H1 (cell line): Measurements from ENCODE around the gene OR8B8. TPM values are rescaled to one million over a fixed set of nuclear protein-coding genes. Genes with fewer than 3 reads are reported as not detected.
A peak's percentile ranks its signal among the peaks of the same experiment; 100 is the strongest.

ENCODE experiments used
- CTCF ChIA-PET: fragments of 300-600 bp; sonication (Branson Sonifier 250); formaldehyde crosslinking; loops from one replicate; lab custom pipeline; 2021; ENCODE audit not compliant: partially characterized antibody; lab: Charles Lee
- POLR2A ChIA-PET: fragments of 300-600 bp; sonication (Branson Sonifier 250); formaldehyde crosslinking; loops from one replicate; lab custom pipeline; 2021; ENCODE audit warnings: inconsistent platforms; ENCODE audit not compliant: partially characterized antibody; lab: Charles Lee
- DNase-seq, 2 experiments: peaks; one replicate each; pipeline versions ENCODE4 v3.0.0 to v3.0.0-alpha.2; 2010 to 2022; ENCODE audit warnings: low spot score in 2 of 2, low read depth in 1 of 2, mixed read lengths in 1 of 2
- FAIRE-seq: peaks from 2 replicates; lab custom pipeline; 2011; peaks lifted over from hg19 to GRCh38; lab: Jason Lieb, UNC
- H2AFZ ChIP-seq: 2 replicates; pipeline ENCODE4 v1.8.1; 2012; ENCODE audit warnings: low read length, inconsistent platforms
- H2AK5ac ChIP-seq: 2 replicates; pipeline ENCODE4 v1.6.1; 2013; ENCODE audit warnings: low read depth, low read length
- H2BK120ac ChIP-seq: replicated peaks from 2 replicates; pipeline ENCODE3; 2013; ENCODE audit warnings: low read depth, low read length, inconsistent platforms
- H2BK12ac ChIP-seq: 2 replicates; pipeline ENCODE4 v1.6.1; 2013; ENCODE audit warnings: low read depth, low read length
- H2BK15ac ChIP-seq: 2 replicates; pipeline ENCODE4 v1.6.1; 2013; ENCODE audit warnings: low read length
- H2BK20ac ChIP-seq: 2 replicates; pipeline ENCODE4 v1.6.1; 2013; ENCODE audit warnings: low read length
- H2BK5ac ChIP-seq: 2 replicates; pipeline ENCODE4 v1.6.1; 2013; ENCODE audit warnings: low read depth, low read length
- H3K14ac ChIP-seq: 2 replicates; pipeline ENCODE4 v1.6.1; 2013; ENCODE audit warnings: inconsistent platforms; ENCODE audit not compliant: insufficient read length
- H3K18ac ChIP-seq: 2 replicates; pipeline ENCODE4 v1.6.1; 2013; ENCODE audit warnings: low read length; ENCODE audit errors: extremely low read depth
- H3K23ac ChIP-seq: 2 replicates; pipeline ENCODE4 v1.6.1; 2013; ENCODE audit warnings: inconsistent platforms; ENCODE audit not compliant: insufficient read length
- H3K23me2 ChIP-seq: 2 replicates; pipeline ENCODE4 v1.6.1; 2013; ENCODE audit warnings: low read depth, low read length
- H3K27ac ChIP-seq: 2 replicates; pipeline ENCODE4 v1.6.1; 2011; ENCODE audit warnings: low read depth, low read length, inconsistent platforms
- H3K27me3 ChIP-seq, 4 experiments: replicated peaks in 1 of 4; 1 replicate in 1 of 4; 2 replicates in 3 of 4; pipeline versions ENCODE4 v1.6.1 to v1.8.1; 2011 to 2013; ENCODE audit warnings: low read length in 3 of 4, mild to moderate bottlenecking in 3 of 4, inconsistent platforms in 2 of 4, mixed read lengths in 2 of 4, moderate library complexity in 1 of 4; ENCODE audit not compliant: control insufficient read depth in 3 of 4, insufficient read depth in 3 of 4; ENCODE audit errors: extremely low read depth in 1 of 4
- H3K36me3 ChIP-seq, 4 experiments: 2 replicates each; pipeline versions ENCODE4 v1.6.1 to v1.8.1; 2011 to 2013; ENCODE audit warnings: mild to moderate bottlenecking in 4 of 4, low read length in 3 of 4, moderate library complexity in 2 of 4, control low read depth in 1 of 4, inconsistent platforms in 1 of 4; ENCODE audit not compliant: insufficient read depth in 4 of 4, control insufficient read depth in 2 of 4
- H3K4ac ChIP-seq: replicated peaks from 2 replicates; pipeline ENCODE3; 2013; ENCODE audit warnings: low read length, low read depth, mixed read lengths, inconsistent platforms; ENCODE audit not compliant: insufficient read length
- H3K4me1 ChIP-seq, 4 experiments: replicated peaks in 1 of 4; 1 replicate in 1 of 4; 2 replicates in 3 of 4; pipeline versions ENCODE4 v1.6.1 to v1.8.1; 2011 to 2013; ENCODE audit warnings: low read length in 3 of 4, inconsistent platforms in 2 of 4, mixed read lengths in 1 of 4; ENCODE audit not compliant: insufficient read depth in 4 of 4, control insufficient read depth in 3 of 4
- H3K4me2 ChIP-seq, 2 experiments: 2 replicates each; pipeline versions ENCODE4 v1.6.1 to v1.8.1; 2011 to 2013; ENCODE audit warnings: low read depth in 2 of 2, low read length in 2 of 2, control low read depth in 1 of 2, inconsistent platforms in 1 of 2, mild to moderate bottlenecking in 1 of 2; ENCODE audit not compliant: insufficient read depth in 1 of 2
- H3K4me3 ChIP-seq, 4 experiments: fragments of 200-600, 300-600 bp in 1 of 4; sonication (generic), shearing (Covaris generic), sonication (Bioruptor Twin) in 1 of 4; 2 replicates each; pipeline versions ENCODE4 v1.5.1 to v1.8.1; 2011 to 2016; ENCODE audit warnings: low read length in 4 of 4, low read depth in 3 of 4, control low read depth in 2 of 4, inconsistent platforms in 2 of 4, mild to moderate bottlenecking in 2 of 4, mixed read lengths in 1 of 4, moderate library complexity in 1 of 4; ENCODE audit not compliant: insufficient read depth in 2 of 4; ENCODE audit errors: extremely low read depth in 1 of 4
- H3K56ac ChIP-seq: replicated peaks from 2 replicates; pipeline ENCODE3; 2013; ENCODE audit warnings: low read depth, mild to moderate bottlenecking, mixed read lengths, low read length, inconsistent platforms; ENCODE audit not compliant: insufficient read length
- H3K79me1 ChIP-seq: 2 replicates; pipeline ENCODE4 v1.6.1; 2013; ENCODE audit warnings: low read depth, low read length, control low read depth
- H3K79me2 ChIP-seq, 2 experiments: 2 replicates each; pipeline versions ENCODE4 v1.6.1 to v1.8.1; 2012 to 2013; ENCODE audit warnings: low read length in 2 of 2, mild to moderate bottlenecking in 2 of 2, inconsistent platforms in 1 of 2; ENCODE audit not compliant: insufficient read depth in 2 of 2, control insufficient read depth in 1 of 2
- H3K9ac ChIP-seq, 4 experiments: replicated peaks in 1 of 4; 1 replicate in 1 of 4; 2 replicates in 3 of 4; pipeline versions ENCODE4 v1.6.1 to v1.8.1; 2011 to 2013; ENCODE audit warnings: low read depth in 3 of 4, low read length in 3 of 4, control low read depth in 2 of 4, mild to moderate bottlenecking in 2 of 4, moderate library complexity in 2 of 4, inconsistent platforms in 1 of 4; ENCODE audit errors: extremely low read depth in 1 of 4
- H3K9me3 ChIP-seq, 2 experiments: 2 replicates each; pipeline versions ENCODE4 v1.6.1 to v1.8.1; 2012 to 2013; ENCODE audit warnings: mild to moderate bottlenecking in 2 of 2, moderate library complexity in 2 of 2, control low read depth in 1 of 2, inconsistent platforms in 1 of 2, low read depth in 1 of 2, low read length in 1 of 2, mixed read lengths in 1 of 2; ENCODE audit not compliant: insufficient read depth in 2 of 2
- H4K20me1 ChIP-seq, 2 experiments: replicated peaks in 1 of 2; 2 replicates each; pipeline versions ENCODE3 to v1.8.1; 2011 to 2013; ENCODE audit warnings: inconsistent platforms in 2 of 2, low read length in 2 of 2, mild to moderate bottlenecking in 1 of 2; ENCODE audit not compliant: insufficient read depth in 2 of 2, control insufficient read depth in 1 of 2
- H4K5ac ChIP-seq: 2 replicates; pipeline ENCODE4 v1.6.1; 2013; ENCODE audit warnings: low read length, low read depth, mixed read lengths, inconsistent platforms; ENCODE audit not compliant: insufficient read length
- H4K8ac ChIP-seq: 2 replicates; pipeline ENCODE4 v1.8.0; 2013; ENCODE audit warnings: mild to moderate bottlenecking, moderate library complexity, low read length, inconsistent platforms; ENCODE audit not compliant: insufficient read depth; ENCODE audit errors: extremely low read depth
- H4K91ac ChIP-seq: replicated peaks from 2 replicates; pipeline ENCODE3; 2013; ENCODE audit warnings: low read length, mixed read lengths, inconsistent platforms; ENCODE audit not compliant: insufficient read length
- BACH1 ChIP-seq: IDR thresholded peaks from 2 replicates; pipeline ENCODE4 v1.6.1; 2012; ENCODE audit warnings: low read length, improper control_type of control experiment
- CREB1 ChIP-seq: IDR thresholded peaks from 2 replicates; pipeline ENCODE4 v1.6.1; 2012; ENCODE audit warnings: inconsistent platforms
- MAFK ChIP-seq: IDR thresholded peaks from 2 replicates; pipeline ENCODE4 v1.6.1; 2012; ENCODE audit warnings: low read depth, mild to moderate bottlenecking, improper control_type of control experiment, low read length
- POLR2AphosphoS5 ChIP-seq: IDR thresholded peaks from 2 replicates; pipeline ENCODE4 v1.6.1; 2011; ENCODE audit warnings: low read depth, low read length
- POU5F1 ChIP-seq: IDR thresholded peaks from 2 replicates; pipeline ENCODE4 v1.6.1; 2011; ENCODE audit warnings: low read depth, mild to moderate bottlenecking, low read length, moderate library complexity
- RAD21 ChIP-seq, 2 experiments: IDR thresholded peaks in 1 of 2; conservative IDR thresholded peaks in 1 of 2; 2 replicates each; pipeline ENCODE4 v1.6.1; 2011; ENCODE audit warnings: low read depth in 2 of 2, low read length in 2 of 2, improper control_type of control experiment in 1 of 2, inconsistent platforms in 1 of 2, mild to moderate bottlenecking in 1 of 2, moderate library complexity in 1 of 2
- RNF2 ChIP-seq: fragments of 200-900, 300-1000 bp; sonication (generic); IDR thresholded peaks from 2 replicates; pipeline ENCODE4 v1.7.1; 2016; ENCODE audit warnings: borderline replicate concordance, low read depth, mild to moderate bottlenecking, antibody characterized with exemption, low read length; ENCODE audit not compliant: poor library complexity, severe bottlenecking; ENCODE audit errors: missing control alignments
- SIRT6 ChIP-seq: IDR thresholded peaks from one replicate; pipeline ENCODE4 v1.7.1; 2012; ENCODE audit warnings: low read length, inconsistent platforms
- WGBS, 2 experiments: shearing (Covaris generic) in 1 of 2; methylation state at CpG; one replicate each; pipeline versions ENCODE4 v1.1.6 to v1.1.7; 2013 to 2015; ENCODE audit warnings: low lambda C conversion rate in 2 of 2, mixed read lengths in 2 of 2, inconsistent platforms in 1 of 2, low coverage in 1 of 2, missing lambda C conversion rate in 1 of 2; ENCODE audit not compliant: insufficient replicate concordance in 2 of 2, insufficient coverage in 1 of 2, insufficient read length in 1 of 2; ENCODE audit errors: extremely low coverage in 1 of 2, missing lambda C conversion rate in 1 of 2; 5-methylcytosine and 5-hydroxymethylcytosine counted together
- polyA plus RNA-seq, 7 experiments: library from polyadenylated mRNA; depleted of rRNA in 3 of 7; stranded (reverse) in 5 of 7; unstranded in 2 of 7; fragments of >200 nt in 5 of 7; fragments of 200-250 nt in 2 of 7; gene quantifications; 1 replicate in 5 of 7; 2 replicates in 1 of 7; 4 replicates in 1 of 7; pipeline versions ENCODE4 v1.2.1 to v1.2.3, GENCODE V29; 2011 to 2013; ENCODE audit warnings: missing spikeins in 2 of 7, mixed read lengths in 2 of 7
- total RNA-seq: library from RNA; stranded (reverse); fragmentation: NEBNext Ultra II Directional; extraction: Animal tissue kit (Norgen Biotek cat#: 25700); gene quantifications from 2 replicates; pipeline ENCODE4 v1.2.1, GENCODE V29; 2021
- TF ChIP-seq, protein P1 (sequence below): IDR thresholded peaks from 2 replicates; pipeline ENCODE4 v1.6.1; 2011; ENCODE audit warnings: low read depth, mild to moderate bottlenecking, low read length; ENCODE audit not compliant: insufficient read depth

OR8B8 gene
- total and polyA plus RNA-seq, 2 of the 8 experiments (the other 6 are each of a cell fraction or from before 2014, with no cell fraction given): not detected

DNA sequence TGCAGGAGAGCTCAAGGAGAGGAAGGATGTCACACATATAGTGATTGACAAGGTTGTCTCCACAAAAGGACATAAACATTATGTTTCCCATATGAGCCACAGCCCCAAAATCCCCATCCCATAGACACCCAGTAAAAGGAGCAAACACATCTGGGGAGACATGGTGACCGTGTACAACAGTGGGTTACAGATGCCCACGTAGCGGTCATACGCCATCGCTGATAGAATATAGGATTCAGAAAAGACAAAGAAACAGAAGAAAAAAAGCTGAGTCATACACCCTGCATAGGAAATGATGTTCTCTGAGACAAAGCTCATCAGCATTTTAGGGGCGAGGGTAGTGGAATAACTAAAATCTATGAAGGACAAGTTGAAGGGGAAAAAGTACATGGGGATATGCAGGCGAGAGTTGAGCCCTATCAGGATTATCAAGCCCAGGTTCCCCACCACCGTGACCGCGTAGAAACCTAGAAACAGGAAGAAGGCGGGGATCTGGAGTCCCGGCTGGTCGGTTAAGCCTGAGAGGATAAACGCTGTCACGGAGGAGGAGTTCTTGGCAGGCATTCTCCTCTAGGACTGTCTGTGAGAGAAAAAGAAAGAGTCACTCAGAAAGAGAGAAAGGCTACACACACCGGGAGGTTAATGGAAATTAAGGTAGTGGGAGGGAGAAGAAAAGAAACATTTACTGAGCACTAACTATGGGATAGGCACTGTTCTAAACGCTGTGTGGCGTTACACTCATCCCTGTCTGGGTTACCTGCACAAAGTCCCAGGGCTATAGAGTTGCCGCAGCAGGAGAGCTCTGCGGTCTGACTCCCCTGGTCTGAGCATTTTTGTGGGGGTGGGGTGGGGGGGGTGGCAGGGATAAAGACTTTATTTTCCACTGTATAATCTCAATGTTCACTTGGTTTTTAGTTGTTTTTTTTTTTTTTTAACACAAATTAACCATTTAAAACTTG is 36.1 kb upstream of the OR8B8 start:
- Histone ChIP-seq H3K4me1 (peaks cover 0 to 8% (median 4%) of the 10 kb centered on the region in 4 experiments; a peak in 4 of 7 replicates), H3K36me3 (no peaks in the 10 kb centered on the region), H3K9ac (no peak overlapping the region), H4K91ac (no peak overlapping the region), H3K23ac (no peak overlapping the region), H3K27ac (no peak overlapping the region), H3K56ac (no peak overlapping the region), H3K23me2 (no peaks in the 10 kb centered on the region; the same call in 1 of the 2 replicates), H3K4ac (no peak overlapping the region), H2BK5ac (peak overlapping the region; percentile 4; the same call in 1 of the 2 replicates), H2BK120ac (no peak overlapping the region), H3K4me2 (peak overlapping the region; percentile 65 to 76), H2BK20ac (peak overlapping the region; percentile 64; the same call in 1 of the 2 replicates), H4K5ac (no peak overlapping the region), H3K9me3 (no peaks in the 10 kb centered on the region), H4K20me1 (no peaks in the 10 kb centered on the region), H3K79me1 (no peaks in the 10 kb centered on the region), H3K79me2 (no peaks in the 10 kb centered on the region), H3K4me3 (peak overlapping the region in 2 of 4 experiments; percentile 16 to 41; a peak in 4 of 8 replicates), H2BK12ac (peak overlapping the region; percentile 77; the same call in 1 of the 2 replicates), H3K27me3 (no peaks in the 10 kb centered on the region), H2AK5ac (no peak overlapping the region), H2BK15ac (peak overlapping the region; percentile 88; the same call in 1 of the 2 replicates), H3K18ac (peak overlapping the region; percentile 75), H2AFZ (peak overlapping the region; percentile 99), H3K14ac (no peak overlapping the region), H4K8ac (no peak overlapping the region)
- TF ChIP-seq RNF2: no peak
- no peak for TF ChIP-seq CREB1
- no peak for TF ChIP-seq POLR2AphosphoS5
- TF ChIP-seq BACH1: peak; percentile 74; the same call in 1 of the 2 replicates
- TF ChIP-seq MAFK: 0 out of 2 replicates have a peak, but pooled peaks have one; percentile 39
- no peak for TF ChIP-seq RAD21 (IDR thresholded peaks at IDR 0.05 in 1 of 2, conservative IDR thresholded peaks at IDR 0.05 in 1 of 2; ENCODE audit: low read depth in 2 of 2, low read length in 2 of 2)
- TF ChIP-seq POU5F1: no peak
- no peak for TF ChIP-seq SIRT6
- TF ChIP-seq, protein P1, sequence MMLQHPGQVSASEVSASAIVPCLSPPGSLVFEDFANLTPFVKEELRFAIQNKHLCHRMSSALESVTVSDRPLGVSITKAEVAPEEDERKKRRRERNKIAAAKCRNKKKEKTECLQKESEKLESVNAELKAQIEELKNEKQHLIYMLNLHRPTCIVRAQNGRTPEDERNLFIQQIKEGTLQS: no peak
- FAIRE-seq (no peak), DNase-seq (peak in 1 of 2 experiments; percentile 55)
- WGBS, 2 experiments: 56% methylated on average over 20 of the region's 20 CpGs; no CpG with 5 or more reads in 1 of the 2 experiments
- CTCF ChIA-PET: interaction anchor here (0.5 to 0.7 kb wide), 2 partner anchors 27 to 1044 kb away, joined by 3 to 4 read pairs; no protein-coding TSS in a partner anchor
- POLR2A ChIA-PET: interaction anchor here (1.0 to 1.8 kb wide), 2 partner anchors 17 to 22 kb away, joined by 3 to 5 read pairs; no protein-coding TSS in a partner anchor
